K562 (cell line): ENCODE measurements around the gene UBQLNL. TPM values are rescaled to one million over a fixed set of nuclear protein-coding genes. Genes with fewer than 3 reads are reported as not detected.

Source experiments
- ATAC-seq: fragments of 200-7000 bp; cut with Tn5 transposase; 3 replicates; pipeline ENCODE4 v1.9.1; 2020; ENCODE audit warnings: moderate library complexity
- BruUV-seq: library from RNA; stranded (reverse); fragments of 400-500 nt; replicated peaks from 2 replicates; lab custom pipeline; 2021; lab: Mats Ljungman, UMichigan
- CTCF ChIA-PET: fragments of 300-600 bp; formaldehyde crosslinking; extraction: SDS; loops from one replicate; lab custom pipeline; 2021; ENCODE audit warnings: low intra/inter-chr PET ratio; lab: Yijun Ruan, JAX
- POLR2A ChIA-PET: fragments of 300-600, 350-650 bp; sonication (Branson Sonifier 250); formaldehyde crosslinking; extraction: SDS; loops from one replicate; lab custom pipeline; 2021; ENCODE audit warnings: antibody characterized with exemption, inconsistent platforms; lab: Yijun Ruan, JAX
- DNase-seq, 4 experiments: peaks; one replicate each; pipeline versions ENCODE4 v3.0.0 to v3.0.0-alpha.2; 2011 to 2018; ENCODE audit warnings: low spot score in 3 of 4, mixed read lengths in 3 of 4; ENCODE audit errors: extremely low read depth in 1 of 4
- FAIRE-seq: peaks from 2 replicates; lab custom pipeline; 2011; peaks lifted over from hg19 to GRCh38; lab: Jason Lieb, UNC
- H2AFZ ChIP-seq: 2 replicates; pipeline ENCODE4 v1.6.0; 2011; ENCODE audit warnings: low read depth, low read length, control low read depth, inconsistent platforms
- H3K27ac ChIP-seq: fragments of 200-600 bp; 3 replicates; pipeline ENCODE4 v1.8.0; 2011; ENCODE audit warnings: low read depth, mild to moderate bottlenecking, control low read depth, inconsistent platforms, low read length, moderate library complexity, mixed read lengths; ENCODE audit errors: extremely low read depth
- H3K27me3 ChIP-seq, 2 experiments: fragments of 300-600 bp in 1 of 2; 2 replicates in 1 of 2; 3 replicates in 1 of 2; pipeline versions ENCODE4 v1.6.0 to v1.8.0; 2011; ENCODE audit warnings: inconsistent platforms in 2 of 2, low read length in 2 of 2, mild to moderate bottlenecking in 1 of 2, mixed read lengths in 1 of 2, moderate library complexity in 1 of 2; ENCODE audit not compliant: control insufficient read depth in 2 of 2, insufficient read depth in 2 of 2
- H3K36me3 ChIP-seq: fragments of 300-600 bp; 3 replicates; pipeline ENCODE4 v1.8.0; 2011; ENCODE audit warnings: mild to moderate bottlenecking, low read length, inconsistent platforms; ENCODE audit not compliant: control insufficient read depth, insufficient read depth
- H3K4me1 ChIP-seq, 2 experiments: fragments of 200-600 bp in 1 of 2; replicated peaks in 1 of 2; 2 replicates in 1 of 2; 3 replicates in 1 of 2; pipeline versions ENCODE4 v1.5.1 to v1.8.0; 2011; ENCODE audit warnings: inconsistent platforms in 2 of 2, low read length in 2 of 2, mild to moderate bottlenecking in 1 of 2, mixed read lengths in 1 of 2, moderate library complexity in 1 of 2; ENCODE audit not compliant: control insufficient read depth in 2 of 2, insufficient read depth in 2 of 2
- H3K4me2 ChIP-seq: 2 replicates; pipeline ENCODE4 v1.6.1; 2011; ENCODE audit warnings: low read length, control low read depth, inconsistent platforms, mixed read lengths; ENCODE audit not compliant: insufficient read depth
- H3K4me3 ChIP-seq: fragments of 200-600 bp; sonication (generic), shearing (Covaris generic); 2 replicates; pipeline ENCODE4 v1.5.1; 2016; ENCODE audit warnings: control low read depth, inconsistent platforms
- H3K79me2 ChIP-seq: fragments of 200-600 bp; 3 replicates; pipeline ENCODE4 v1.8.0; 2011; ENCODE audit warnings: low read length, inconsistent platforms; ENCODE audit not compliant: control insufficient read depth, insufficient read depth
- H3K9ac ChIP-seq, 2 experiments: 2 replicates each; pipeline versions ENCODE4 v1.6.0 to v1.6.1; 2011; ENCODE audit warnings: low read depth in 2 of 2, low read length in 2 of 2, control low read depth in 1 of 2, inconsistent platforms in 1 of 2, mild to moderate bottlenecking in 1 of 2, mixed read lengths in 1 of 2; ENCODE audit not compliant: insufficient read depth in 1 of 2
- H3K9me1 ChIP-seq: one replicate; pipeline ENCODE4 v1.6.0; 2011; ENCODE audit warnings: inconsistent platforms, mild to moderate bottlenecking, low read length, moderate library complexity; ENCODE audit not compliant: control insufficient read depth, insufficient read depth
- H3K9me3 ChIP-seq: replicated peaks from 2 replicates; pipeline ENCODE4 v1.5.1; 2011; ENCODE audit warnings: low read depth, low read length, inconsistent platforms; ENCODE audit not compliant: control insufficient read depth, insufficient read depth
- H4K20me1 ChIP-seq: replicated peaks from 2 replicates; pipeline ENCODE4 v1.6.1; 2011; ENCODE audit warnings: low read length, inconsistent platforms, mixed read lengths; ENCODE audit not compliant: control insufficient read depth, insufficient read depth
- NCOR1 ChIP-seq: fragments of 450-650 bp; IDR thresholded peaks from 2 replicates; pipeline ENCODE4 v1.6.1; 2016; ENCODE audit warnings: mild to moderate bottlenecking, moderate library complexity
- SLC30A9 ChIP-seq: fragments of 250-450 bp; sonication (Bioruptor Pico); IDR thresholded peaks from 2 replicates; pipeline ENCODE4 v1.8.0; 2022; ENCODE audit warnings: mild to moderate bottlenecking, moderate library complexity
- TCF3 ChIP-seq: sonication (generic); formaldehyde crosslinking; IDR thresholded peaks from 2 replicates; pipeline ENCODE4 v1.4.0; 2020; ENCODE audit warnings: mild to moderate bottlenecking, missing genetic modification reagents
- WGBS: fragments of 100-300 bp; shearing (Covaris generic); methylation state at CpG from one replicate; pipeline ENCODE4 v1.1.6; 2016; ENCODE audit warnings: low coverage, mixed read lengths; ENCODE audit not compliant: insufficient coverage; ENCODE audit errors: missing lambda C conversion rate; 5-methylcytosine and 5-hydroxymethylcytosine counted together
- in situ Hi-C: fragments of 300-500 bp; cut with MboI; formaldehyde crosslinking; loops from 4 replicates; pipeline ENCODE4 v1.15.0; 2018; ENCODE audit warnings: inconsistent platforms, mixed read lengths
- intact Hi-C: fragments of 100-400 bp; cut with micrococcal nuclease; formaldehyde crosslinking; loops from 2 replicates; pipeline ENCODE4 v1.14.2; 2022
- polyA plus RNA-seq, 8 experiments: library from polyadenylated mRNA; depleted of rRNA in 4 of 8; stranded (reverse) in 5 of 8; unstranded in 3 of 8; fragments of >200 nt; fragmentation: Nextera tagmentation in 2 of 8; fragmentation: Illumina TruSeq in 1 of 8; extraction: Ambion mirVana in 2 of 8; extraction: Trizol in 1 of 8; gene quantifications; 2 replicates each; pipeline versions ENCODE4 v1.2.1 to v1.2.3, GENCODE V29; 2011 to 2014; ENCODE audit warnings: inconsistent platforms in 1 of 8, missing spikeins in 1 of 8
- total RNA-seq, 7 experiments: library from RNA; depleted of rRNA in 6 of 7; stranded (reverse); fragments of >200 nt in 6 of 7; fragmentation: Illumina TruSeq in 2 of 7; extraction: Trizol in 2 of 7; gene quantifications; 2 replicates each; pipeline versions ENCODE4 v1.2.1 to v1.2.3, GENCODE V29; 2011 to 2021; ENCODE audit warnings: low replicate concordance in 1 of 7
- TF ChIP-seq, protein P1 (sequence below), 3 experiments: IDR thresholded peaks in 2 of 3; conservative IDR thresholded peaks in 1 of 3; 2 replicates each; pipeline ENCODE4 v1.5.1; 2011 to 2012; ENCODE audit warnings: low read length in 3 of 3, mild to moderate bottlenecking in 3 of 3, control low read depth in 2 of 3, improper control_type of control experiment in 1 of 3, inconsistent platforms in 1 of 3, low read depth in 1 of 3, mixed read lengths in 1 of 3, moderate library complexity in 1 of 3; ENCODE audit not compliant: insufficient read depth in 2 of 3

The UBQLNL gene
- total and polyA plus RNA-seq, 9 of the 15 experiments (the other 6 are each of a cell fraction or from before 2014, with no cell fraction given), result 0.07 to 0.27 (median 0.14) TPM

DNA sequence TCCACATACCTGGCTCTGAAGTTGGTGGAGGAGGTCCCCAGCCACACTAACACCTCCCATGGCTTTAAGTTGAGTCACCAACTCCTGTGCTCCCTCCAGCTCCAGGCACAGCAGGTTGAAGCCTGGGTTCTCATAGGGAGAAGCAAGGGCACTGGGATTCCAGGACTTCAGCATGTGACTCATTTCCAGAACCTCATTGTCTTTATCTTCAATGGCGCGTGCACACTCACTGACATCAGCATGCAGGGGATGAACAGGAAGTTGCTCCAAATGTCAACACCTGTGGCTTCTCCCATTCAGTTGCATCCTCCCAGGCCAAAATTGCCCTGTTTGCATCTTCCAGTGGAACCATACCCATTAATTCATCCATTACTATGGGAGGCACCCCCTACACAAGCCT, 5.8 kb upstream of the UBQLNL start (continued):
- no peak for TF ChIP-seq SLC30A9 (CRISPR knock-in tag)
- no peak for TF ChIP-seq NCOR1

- H3K9ac ChIP-seq, result no peak overlapping the region
- FAIRE-seq, result no peak
Measured at GRCh38 chr11:5521540-5521939, 5.0 kb upstream of the UBQLNL start.

More at GRCh38 chr11:5521540-5521939, 5.0 kb upstream of the UBQLNL start:
- H2AFZ ChIP-seq, result no peak overlapping the region
- WGBS, result 65% methylated on average over 4 of the region's 4 CpGs
- H4K20me1 ChIP-seq, result no peaks in the 10 kb centered on the region
- no peaks in the 10 kb centered on the region for H3K9me3 ChIP-seq
- H3K79me2 ChIP-seq, result no peaks in the 10 kb centered on the region
- intact Hi-C loops (no loop called here), in situ Hi-C loops (no loop called here)
- ChIA-PET POLR2A (interaction anchor here (0.7 to 11.8 kb wide), 4 partner anchors 12 to 1037 kb away, joined by 3 to 123 read pairs (median 4); partner anchors contain the start of gene UBQLN3), CTCF (no interaction called here)
- no peak overlapping the region for H3K4me3 ChIP-seq
- no peak overlapping the region for H3K4me2 ChIP-seq
- no peaks in the 10 kb centered on the region for H3K36me3 ChIP-seq
- H3K9me1 ChIP-seq, result no peaks in the 10 kb centered on the region
- no peak overlapping the region for H3K27ac ChIP-seq
- ATAC-seq (peak; percentile 62), DNase-seq (peak in 1 of 4 experiments; percentile 18)
- no peak for TF ChIP-seq TCF3 (CRISPR knock-in tag)
- TF ChIP-seq, protein P1, sequence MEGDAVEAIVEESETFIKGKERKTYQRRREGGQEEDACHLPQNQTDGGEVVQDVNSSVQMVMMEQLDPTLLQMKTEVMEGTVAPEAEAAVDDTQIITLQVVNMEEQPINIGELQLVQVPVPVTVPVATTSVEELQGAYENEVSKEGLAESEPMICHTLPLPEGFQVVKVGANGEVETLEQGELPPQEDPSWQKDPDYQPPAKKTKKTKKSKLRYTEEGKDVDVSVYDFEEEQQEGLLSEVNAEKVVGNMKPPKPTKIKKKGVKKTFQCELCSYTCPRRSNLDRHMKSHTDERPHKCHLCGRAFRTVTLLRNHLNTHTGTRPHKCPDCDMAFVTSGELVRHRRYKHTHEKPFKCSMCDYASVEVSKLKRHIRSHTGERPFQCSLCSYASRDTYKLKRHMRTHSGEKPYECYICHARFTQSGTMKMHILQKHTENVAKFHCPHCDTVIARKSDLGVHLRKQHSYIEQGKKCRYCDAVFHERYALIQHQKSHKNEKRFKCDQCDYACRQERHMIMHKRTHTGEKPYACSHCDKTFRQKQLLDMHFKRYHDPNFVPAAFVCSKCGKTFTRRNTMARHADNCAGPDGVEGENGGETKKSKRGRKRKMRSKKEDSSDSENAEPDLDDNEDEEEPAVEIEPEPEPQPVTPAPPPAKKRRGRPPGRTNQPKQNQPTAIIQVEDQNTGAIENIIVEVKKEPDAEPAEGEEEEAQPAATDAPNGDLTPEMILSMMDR (IDR thresholded peaks at IDR 0.05 in 2 of 3, conservative IDR thresholded peaks at IDR 0.05 in 1 of 3; ENCODE audit: insufficient read depth in 2 of 3, low read depth in 1 of 3, low read length in 3 of 3), result 0 out of 6 replicates have a peak, but pooled peaks of 1 of the 3 experiments have one; percentile 18
- H3K27me3 ChIP-seq, result no peaks in the 10 kb centered on the region
- BruUV-seq, result no TSS peak
- no peaks in the 10 kb centered on the region; a peak in 1 of 5 replicates for H3K4me1 ChIP-seq
